ENCODE measurements around the gene AREL1. TPM values are rescaled to one million over a fixed set of nuclear protein-coding genes. Genes with fewer than 3 reads are reported as not detected.

AREL1 gene
- total RNA-seq, 2 donors from 2014 or later: 34.7 to 43.0 TPM

DNA sequence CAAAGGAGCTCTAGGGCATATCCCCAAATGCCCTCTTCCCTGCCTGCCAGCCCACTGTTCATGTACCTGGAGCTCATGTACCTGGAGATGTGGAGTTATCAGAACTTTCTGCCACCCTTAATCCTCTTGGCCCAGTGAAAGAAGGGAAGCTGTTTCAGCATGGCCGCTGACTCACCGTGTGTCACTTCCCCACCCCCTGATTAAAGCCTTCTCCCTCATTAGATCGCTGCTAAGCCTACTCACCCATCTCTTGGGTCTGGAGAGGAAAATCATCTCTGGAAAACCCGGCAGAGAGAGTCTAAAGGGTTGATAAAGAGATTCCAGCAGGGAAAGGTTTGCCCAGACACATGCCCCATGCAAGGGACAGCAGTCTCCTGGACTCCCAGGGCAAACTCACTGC, 96.4 kb downstream of the AREL1 start:
- Mint-ChIP-seq H3K4me1 (ENCODE audit: low read depth) (peaks cover 80% of the 10 kb centered on the region), H3K36me3 (ENCODE audit: insufficient read depth in 2 of 2) (peaks cover 0 to 2% of the 10 kb centered on the region in 2 donors), H3K27me3 (ENCODE audit: low read depth) (peaks cover 50% of the 10 kb centered on the region), H3K4me3 (peak overlapping the region in 1 of 2 donors; percentile 54), H3K27ac (no peak overlapping the region), H3K9me3 (no peaks in the 10 kb centered on the region)
- ATAC-seq (replicated peaks in 1 of 2) (no peak), DNase-seq (peak in 1 of 2 donors; percentile 52)

DNA sequence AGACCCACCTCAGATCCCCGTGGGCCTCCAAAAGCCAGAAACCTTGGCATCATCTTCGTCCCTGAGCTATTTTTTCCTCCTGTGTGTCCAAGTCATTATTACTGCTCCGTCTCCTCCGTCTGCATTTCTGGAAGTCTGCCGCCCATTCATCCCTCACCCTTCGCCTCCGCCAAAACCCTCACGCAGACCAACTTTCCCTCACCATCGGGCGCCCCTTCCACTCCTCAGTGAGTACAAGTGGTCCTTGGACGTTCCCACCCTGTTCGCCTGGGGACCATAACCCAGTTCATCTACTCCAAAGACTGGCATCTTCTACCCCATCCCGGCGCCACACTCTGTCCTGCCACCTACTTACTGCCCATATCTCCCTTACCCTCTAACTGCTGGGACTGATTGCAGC, 97.1 kb downstream of the AREL1 start:
- ATAC-seq (replicated peaks in 1 of 2) (no peak), DNase-seq (no peak)
- Mint-ChIP-seq H3K9me3 (no peaks in the 10 kb centered on the region), H3K4me1 (ENCODE audit: low read depth) (peaks cover 73% of the 10 kb centered on the region), H3K4me3 (peak overlapping the region in 1 of 2 donors; percentile 3), H3K27me3 (ENCODE audit: low read depth) (peaks cover 48% of the 10 kb centered on the region), H3K36me3 (ENCODE audit: insufficient read depth in 2 of 2) (peaks cover 0 to 2% of the 10 kb centered on the region in 2 donors), H3K27ac (no peak overlapping the region)

DNA sequence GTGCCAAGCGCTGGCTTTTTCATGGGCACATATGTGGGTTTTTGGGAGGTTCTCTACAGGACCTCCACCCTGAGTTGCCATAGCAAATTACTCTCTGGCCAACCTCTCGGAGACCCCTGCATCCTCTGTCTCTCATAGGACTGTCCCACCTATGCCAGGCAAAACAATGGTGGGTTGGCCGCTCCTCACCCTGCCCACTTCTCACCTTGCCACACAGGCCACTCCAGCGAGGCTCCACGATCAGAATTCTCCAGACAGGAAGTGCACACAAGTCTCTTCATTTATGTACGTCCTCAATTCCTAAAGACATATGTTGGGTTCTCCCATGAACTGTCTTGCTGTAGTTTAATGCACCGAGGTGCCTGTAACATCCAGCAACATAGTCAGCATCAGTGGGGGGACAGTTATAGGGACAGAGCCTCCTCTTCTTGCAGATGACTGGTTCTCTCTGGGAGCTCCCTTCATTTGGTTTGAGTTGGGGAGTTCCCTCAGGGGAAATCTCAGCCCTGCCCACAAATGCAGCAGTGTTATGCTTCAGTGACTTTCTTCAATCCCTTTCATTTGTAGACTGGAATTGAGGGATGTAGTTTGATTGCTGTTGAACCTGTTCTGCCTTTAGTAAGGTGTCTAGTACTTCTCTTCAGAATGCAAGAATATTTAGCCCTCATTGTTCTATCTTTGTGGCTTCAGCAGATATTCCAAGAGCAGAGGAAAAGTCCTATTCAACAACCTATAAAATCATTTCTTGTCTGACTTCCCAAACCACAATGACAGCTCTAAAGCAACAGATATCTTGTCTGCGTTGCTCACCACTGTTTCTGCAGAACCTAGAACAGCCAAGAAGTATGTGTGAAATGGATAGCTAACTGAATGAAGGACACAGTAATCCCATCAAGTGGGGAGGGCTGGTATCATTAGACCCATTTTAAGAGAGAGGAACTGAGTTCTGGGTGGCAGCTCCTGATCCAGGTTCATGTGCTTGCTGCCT, 98.1 kb downstream of the AREL1 start:
- Mint-ChIP-seq H3K9me3 (no peaks in the 10 kb centered on the region), H3K27ac (no peak overlapping the region), H3K4me1 (ENCODE audit: low read depth) (peaks cover 65% of the 10 kb centered on the region), H3K4me3 (no peak overlapping the region), H3K36me3 (ENCODE audit: insufficient read depth in 2 of 2) (no peaks in the 10 kb centered on the region), H3K27me3 (ENCODE audit: low read depth) (peaks cover 48% of the 10 kb centered on the region)
- ATAC-seq (replicated peaks in 1 of 2) (no peak), DNase-seq (peak in 1 of 2 donors; percentile 24)

DNA sequence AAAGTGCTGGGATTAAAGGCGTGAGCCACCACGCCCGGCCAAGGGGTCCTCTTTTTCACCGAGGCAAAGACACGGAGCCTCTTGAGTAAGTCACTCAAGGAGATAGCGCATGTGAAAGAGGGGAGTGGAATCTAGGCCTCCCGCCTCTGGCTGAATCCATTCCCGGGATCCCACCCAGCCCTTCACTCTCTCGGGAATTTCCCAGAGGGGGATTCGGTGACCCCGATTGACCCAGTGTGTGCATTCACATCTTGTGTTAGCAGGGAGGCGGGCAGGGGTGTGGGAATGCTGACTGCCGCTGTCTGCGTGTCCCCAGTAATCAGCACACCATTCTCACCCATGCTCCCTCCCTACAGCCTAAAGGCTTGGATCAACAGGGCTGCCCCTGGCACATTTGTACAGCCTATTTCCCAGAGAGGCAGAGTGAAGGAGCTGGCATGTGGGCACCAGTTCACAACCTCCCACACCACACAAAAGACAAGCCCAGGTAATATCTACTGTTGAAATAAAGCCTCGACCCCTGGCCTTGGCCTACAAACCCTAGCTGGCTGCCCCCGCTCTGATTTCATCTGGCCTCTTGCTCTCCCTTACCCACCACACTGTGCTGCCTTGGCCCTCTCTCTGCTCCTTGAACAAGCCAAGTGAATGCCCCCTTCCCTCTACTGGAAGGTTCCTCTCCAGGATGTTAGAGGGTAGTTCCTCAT, 99.5 kb downstream of the AREL1 start:
- peaks cover 62% of the 10 kb centered on the region for H3K4me1 Mint-ChIP-seq (ENCODE audit: low read depth)
- DNase-seq: no peak
- no peak overlapping the region for H3K27ac Mint-ChIP-seq
- ATAC-seq (replicated peaks in 1 of 2): no peak
- H3K4me3 Mint-ChIP-seq: peak overlapping the region; percentile 33 to 71
- H3K9me3 Mint-ChIP-seq: no peaks in the 10 kb centered on the region
- H3K27me3 Mint-ChIP-seq (ENCODE audit: low read depth): peaks cover 50% of the 10 kb centered on the region
- H3K36me3 Mint-ChIP-seq (ENCODE audit: insufficient read depth in 2 of 2): no peaks in the 10 kb centered on the region

DNA sequence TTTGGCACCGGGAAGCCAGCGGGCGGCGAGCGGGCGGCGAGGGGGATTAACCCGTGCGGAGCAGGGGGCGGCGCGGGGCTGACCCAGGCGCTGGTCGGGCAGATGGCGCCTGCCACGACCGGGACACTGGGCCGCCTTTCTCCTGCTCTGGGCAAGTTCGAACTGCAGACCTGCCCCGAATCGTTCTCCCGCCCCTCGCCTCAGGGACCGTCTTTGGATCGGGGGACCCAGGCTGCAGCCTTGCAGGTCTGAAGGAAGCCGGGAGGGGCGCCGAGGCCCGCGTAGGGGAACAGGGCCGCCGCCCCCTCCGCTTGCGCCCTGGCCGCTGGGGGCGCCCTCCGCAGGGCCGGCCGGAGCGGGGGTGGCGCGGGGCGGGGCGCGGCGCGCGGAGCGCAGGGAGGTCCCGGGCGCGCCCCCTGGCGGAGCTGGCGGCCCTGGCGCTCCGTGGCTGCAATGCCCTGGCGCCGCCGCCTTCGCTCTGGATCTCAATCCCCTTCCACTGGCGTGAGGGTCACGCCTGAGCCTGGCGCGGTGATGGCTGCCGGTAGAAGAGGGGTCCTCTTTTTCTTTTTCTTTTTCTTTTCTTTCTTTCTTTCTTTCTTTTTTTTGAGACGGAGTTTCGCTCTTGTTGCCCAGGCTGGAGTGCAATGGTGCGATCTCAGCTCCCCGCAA, 100.4 kb downstream of the AREL1 start:
- H3K27ac Mint-ChIP-seq: no peak overlapping the region

DNA sequence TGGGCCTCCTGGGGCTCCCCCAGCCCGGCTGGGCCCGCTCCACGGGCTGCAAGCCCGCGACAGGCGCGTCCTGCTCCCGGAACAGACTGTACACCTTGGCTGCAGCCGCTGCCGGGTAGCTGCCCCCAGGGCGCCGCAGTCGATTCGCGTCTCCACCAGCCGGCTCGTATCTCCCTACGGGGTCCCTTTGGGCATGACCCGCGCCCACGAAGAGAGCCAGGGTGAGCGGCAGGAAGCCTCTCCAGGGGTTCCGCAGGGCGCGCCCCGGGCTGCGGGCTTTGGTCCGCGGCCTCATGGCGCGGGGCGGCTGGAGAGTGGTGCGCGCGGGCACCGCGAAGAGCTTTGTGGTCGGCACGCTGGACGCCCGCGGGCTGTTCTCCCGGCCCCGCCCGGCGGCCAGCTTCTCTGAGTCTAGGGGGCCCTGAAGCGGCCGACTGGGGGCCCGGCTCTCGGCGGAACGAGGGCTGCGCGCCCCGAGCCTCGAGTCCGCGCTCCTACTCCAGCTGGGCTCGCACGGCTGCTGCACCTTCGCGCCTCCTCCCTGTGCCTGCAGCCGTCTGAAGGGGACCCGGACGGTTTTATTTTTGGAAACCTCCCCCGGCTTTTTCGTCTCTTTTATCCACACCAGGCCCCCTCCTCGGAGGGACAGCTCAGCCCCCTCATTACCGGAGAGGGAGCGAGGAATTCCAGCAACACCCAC, 101.1 kb downstream of the AREL1 start, which contains the start of gene LTBP2:
LTBP2 (minus strand) TSS at position 588 of the 700 bp plus-strand sequence; CDS start at position 295, 293 bp downstream.
- H3K4me3 Mint-ChIP-seq: peak within 1 kb of the TSS; percentile 82 to 87
- H3K27me3 Mint-ChIP-seq (ENCODE audit: low read depth): peaks cover 50% of the 10 kb centered on the region
- H3K27ac Mint-ChIP-seq: no peak within 1 kb of the TSS
- H3K4me1 Mint-ChIP-seq (ENCODE audit: low read depth): peaks cover 46% of the 10 kb centered on the region
- peak; percentile 24 to 33 for DNase-seq
- peak; percentile 16 to 18 for ATAC-seq (replicated peaks in 1 of 2)
- H3K36me3 Mint-ChIP-seq (ENCODE audit: insufficient read depth in 2 of 2): no peaks in the 10 kb centered on the region
- H3K9me3 Mint-ChIP-seq: no peaks in the 10 kb centered on the region

More for the DNA sequence above, 100.4 kb downstream of the AREL1 start:
- Mint-ChIP-seq H3K4me1 (ENCODE audit: low read depth) (peaks cover 53% of the 10 kb centered on the region), H3K27me3 (ENCODE audit: low read depth) (peaks cover 50% of the 10 kb centered on the region), H3K36me3 (ENCODE audit: insufficient read depth in 2 of 2) (no peaks in the 10 kb centered on the region), H3K4me3 (peak overlapping the region; percentile 82 to 87), H3K9me3 (no peaks in the 10 kb centered on the region)
- DNase-seq (peak; percentile 88 to 95), ATAC-seq (replicated peaks in 1 of 2) (peak; percentile 89)

Other genes starting within 250 kb of the AREL1 start
- gene NPC2, start 219.8 kb downstream of the AREL1 start, total RNA-seq: 10 to 100 TPM; 27.1 to 35.4 TPM
- gene ISCA2, start 219.3 kb downstream of the AREL1 start, total RNA-seq: 10 to 100 TPM; 29.9 to 34.2 TPM
- under 1 TPM; 0.25 to 0.84 TPM for gene LTBP2, start 100.8 kb downstream of the AREL1 start, total RNA-seq
- gene FCF1, start 64 bp upstream of the AREL1 start, total RNA-seq: 10 to 100 TPM; 71.1 to 87.9 TPM
- gene YLPM1, start 50.2 kb upstream of the AREL1 start, total RNA-seq: 10 to 100 TPM; 62.6 to 67.1 TPM
- under 1 TPM; 0.23 to 0.29 TPM for gene PROX2, start 163.1 kb upstream of the AREL1 start, total RNA-seq
- 100 to 1,000 TPM; 151 to 183 TPM for gene DLST, start 168.8 kb upstream of the AREL1 start, total RNA-seq
- gene RPS6KL1, start 210.2 kb upstream of the AREL1 start, total RNA-seq: 1 to 10 TPM; 4.6 to 6.7 TPM
- gene PGF, start 242.5 kb upstream of the AREL1 start, total RNA-seq: under 1 TPM in 1 of 2 donors, not detected in 1; 0.35 TPM